Hepatic stellate cell (primary cell): Measurements from ENCODE around the gene RUNX2.

Source experiments
- DNase-seq: peaks from one replicate; pipeline ENCODE4 v3.0.0; 2011; ENCODE audit warnings: low spot score

RUNX2 gene

DNA sequence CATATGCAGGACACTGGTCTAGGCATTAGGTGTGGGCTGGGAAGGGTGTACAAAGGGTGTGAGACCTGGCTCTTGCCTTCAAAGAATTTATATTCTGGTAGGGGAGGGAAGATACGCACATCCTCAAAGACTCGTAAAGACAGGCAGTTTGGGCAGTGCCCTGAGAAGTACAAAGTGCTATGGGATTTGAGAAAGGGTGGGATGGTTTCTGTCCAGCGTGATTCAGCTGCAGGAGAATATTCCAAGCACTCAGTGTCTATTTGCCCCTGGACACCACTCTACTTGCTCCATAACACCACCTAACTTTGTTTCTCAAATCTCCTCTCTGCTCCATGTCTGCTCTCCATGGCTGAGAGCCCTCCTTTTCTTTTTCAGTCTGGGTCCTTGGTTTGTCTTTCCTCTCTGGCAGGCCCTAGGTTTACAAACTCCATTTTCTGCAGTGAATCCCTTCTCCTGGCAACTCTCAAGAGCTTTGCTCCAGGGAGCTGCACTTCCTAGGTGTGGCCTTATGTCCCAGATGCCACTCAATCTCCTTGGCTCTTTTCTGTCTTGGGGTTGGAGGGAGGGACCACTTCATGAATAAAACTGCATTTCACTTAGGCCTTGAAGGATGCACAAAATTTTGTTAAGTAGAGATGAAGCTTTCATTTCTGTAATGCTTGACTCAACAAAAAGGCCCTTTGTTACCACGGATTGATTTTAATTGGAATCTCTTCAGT, 377.2 kb downstream of the RUNX2 start:
- no peak for DNase-seq

DNA sequence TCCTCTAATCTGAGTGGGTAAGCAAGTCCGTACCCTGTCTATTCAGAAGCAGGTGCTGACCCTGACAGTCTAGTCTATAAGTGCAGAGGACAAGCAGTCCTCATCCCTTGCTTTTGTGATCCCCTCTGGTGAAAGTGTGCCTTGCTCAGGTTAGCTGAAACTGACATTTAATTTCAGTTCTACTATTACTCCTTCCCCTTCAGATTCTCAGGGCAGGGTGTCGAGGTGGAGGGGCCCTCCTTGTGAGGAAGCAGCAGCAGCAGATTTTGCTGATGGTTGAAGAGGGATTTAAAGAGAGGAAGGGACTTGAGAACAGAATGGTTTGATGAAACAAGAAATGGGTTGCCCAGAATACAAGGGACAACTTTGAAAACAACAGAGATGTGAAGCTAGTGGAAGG, 378.2 kb downstream of the RUNX2 start:
- DNase-seq = no peak

DNA sequence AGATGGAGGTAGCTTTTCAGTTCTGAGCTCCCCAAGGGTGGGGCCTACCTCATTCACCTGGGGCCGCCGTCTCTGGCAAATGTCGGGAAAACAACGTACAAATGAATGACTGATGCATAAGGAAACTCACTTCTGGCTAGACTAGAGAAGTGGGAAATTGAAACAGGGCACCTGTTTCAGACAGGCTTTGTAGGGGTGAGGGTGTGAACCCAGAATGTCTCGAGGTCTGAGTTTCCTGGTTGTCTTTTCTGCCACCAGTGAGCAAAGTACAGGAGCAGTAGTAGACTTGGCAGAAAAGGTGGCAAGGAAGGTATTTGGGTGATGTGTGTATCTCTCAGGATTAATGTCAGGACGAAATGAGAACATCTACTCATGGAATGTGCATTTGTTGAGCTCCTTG, 379.0 kb downstream of the RUNX2 start:
- DNase-seq = no peak

DNA sequence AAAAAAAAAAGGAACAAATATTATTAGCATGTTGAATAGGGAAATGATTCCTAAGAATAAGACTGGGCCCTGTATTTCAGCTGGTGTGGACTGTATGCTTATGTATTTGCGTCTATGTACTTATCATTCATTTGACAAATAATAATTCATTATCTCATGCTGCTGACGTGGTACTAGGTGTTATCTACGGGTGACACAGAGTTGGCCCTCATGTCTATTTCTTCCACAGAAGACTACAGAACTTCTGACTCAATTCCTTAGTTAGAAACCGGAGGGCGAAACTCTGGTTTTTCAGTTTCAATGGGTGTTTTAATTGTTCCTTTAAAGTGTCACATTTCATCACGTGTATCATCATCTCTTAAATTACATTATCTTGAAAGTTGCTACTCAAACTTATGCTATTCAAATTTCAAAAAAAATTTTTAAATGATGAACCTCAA, 381.7 kb downstream of the RUNX2 start:
- no peak for DNase-seq

DNA sequence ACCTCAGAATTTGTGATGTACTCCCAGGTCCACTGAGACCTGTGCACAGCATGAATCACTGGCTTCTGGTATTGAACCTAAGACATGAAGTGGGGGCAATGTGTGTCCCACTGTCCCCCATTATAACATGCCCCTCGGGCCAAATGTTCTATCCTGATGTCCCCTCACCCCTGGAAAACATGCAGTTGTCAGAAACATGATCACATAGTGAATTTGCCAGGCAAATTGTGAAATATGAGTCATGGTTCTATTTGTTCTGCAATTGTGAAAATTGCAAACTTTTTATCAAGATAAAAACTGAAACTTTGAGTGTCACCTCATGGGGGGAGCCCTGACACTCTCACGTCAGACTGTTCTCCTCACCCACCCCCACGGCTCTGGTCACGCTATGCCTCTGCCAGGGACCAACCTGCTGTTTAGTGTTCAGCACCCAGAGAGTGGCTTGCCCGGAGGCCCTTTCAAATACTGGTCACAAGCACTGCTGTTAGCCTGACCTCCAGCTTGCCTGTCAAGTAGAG, 382.2 kb downstream of the RUNX2 start:
- DNase-seq = no peak

DNA sequence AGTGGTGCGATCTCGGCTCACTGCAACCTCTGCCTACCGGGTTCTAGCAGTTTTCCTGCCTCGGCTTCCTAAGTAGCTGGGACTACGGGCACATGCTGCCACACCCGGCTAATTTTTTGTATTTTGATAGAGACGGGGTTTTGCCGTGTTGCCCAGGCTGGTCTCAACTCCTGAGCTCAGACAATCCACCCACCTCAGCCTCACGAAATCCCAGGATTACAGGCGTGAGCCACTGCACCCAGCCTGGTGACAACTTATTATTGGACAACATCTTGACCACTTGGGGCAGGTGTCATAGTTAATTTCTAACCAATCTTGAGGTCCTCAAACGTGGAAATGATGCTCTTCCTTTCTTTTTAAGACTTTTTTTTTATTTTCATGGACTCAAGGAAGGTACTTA, 383.9 kb downstream of the RUNX2 start:
- no peak for DNase-seq

DNA sequence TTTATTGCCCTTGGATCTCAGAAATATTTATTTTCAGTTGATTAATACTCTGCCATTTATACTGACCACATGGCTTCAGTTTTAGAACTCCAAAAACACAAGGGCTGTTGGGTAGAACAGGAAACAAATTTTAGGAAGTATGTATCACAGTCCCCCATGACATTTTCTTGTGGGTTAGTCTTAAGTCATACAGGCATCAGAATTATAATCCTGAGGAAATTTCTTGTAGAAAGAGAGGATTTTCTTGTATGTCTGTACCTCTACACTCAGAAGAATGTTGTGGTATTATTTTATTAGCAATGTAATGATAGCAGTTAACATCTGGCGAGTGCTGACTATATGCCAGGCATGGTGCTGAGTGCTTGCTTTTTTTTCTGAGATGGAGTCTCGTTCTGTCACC, 384.7 kb downstream of the RUNX2 start:
- DNase-seq = no peak
